GM12874 (cell line): ENCODE measurements around the gene DENND5A.

ENCODE experiments used
- CTCF ChIP-seq: IDR thresholded peaks from 2 replicates; pipeline ENCODE4 v1.5.1; 2011; ENCODE audit warnings: low read depth, mild to moderate bottlenecking, control low read depth, low read length, moderate library complexity; ENCODE audit not compliant: insufficient read depth

Gene DENND5A

DNA sequence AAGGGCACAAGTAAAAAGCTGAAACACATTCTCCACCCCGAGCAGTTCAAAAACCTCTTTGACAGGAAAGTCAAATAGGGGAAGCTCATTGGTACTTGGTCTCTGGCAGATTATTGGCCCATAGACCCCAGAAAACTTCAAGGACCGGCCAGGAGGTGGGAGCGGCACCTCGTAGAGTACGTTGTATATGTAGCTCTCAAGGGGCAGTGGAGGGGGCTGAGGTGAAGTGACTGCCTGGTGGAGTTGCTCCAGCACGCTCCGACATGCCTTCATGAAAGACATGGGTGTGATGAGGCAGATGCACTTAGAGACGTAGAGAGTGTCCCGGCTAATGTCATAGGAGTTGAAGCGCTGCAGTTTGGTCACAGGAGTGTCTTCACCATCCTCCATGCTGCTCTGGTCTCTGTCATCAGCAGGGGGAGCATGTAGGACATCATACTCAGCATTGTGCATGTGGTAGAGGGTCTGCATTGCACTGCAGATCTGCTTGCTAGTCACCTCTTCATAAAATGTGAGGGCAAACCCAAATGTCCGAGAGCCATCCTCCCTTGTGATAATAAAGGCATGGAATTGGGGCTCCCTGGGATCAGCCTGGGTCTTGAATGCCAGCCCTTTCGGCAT lies 61.3 kb downstream of the DENND5A start:
- 0 out of 2 replicates have a peak, but pooled peaks have one; percentile 16 for TF ChIP-seq CTCF

DNA sequence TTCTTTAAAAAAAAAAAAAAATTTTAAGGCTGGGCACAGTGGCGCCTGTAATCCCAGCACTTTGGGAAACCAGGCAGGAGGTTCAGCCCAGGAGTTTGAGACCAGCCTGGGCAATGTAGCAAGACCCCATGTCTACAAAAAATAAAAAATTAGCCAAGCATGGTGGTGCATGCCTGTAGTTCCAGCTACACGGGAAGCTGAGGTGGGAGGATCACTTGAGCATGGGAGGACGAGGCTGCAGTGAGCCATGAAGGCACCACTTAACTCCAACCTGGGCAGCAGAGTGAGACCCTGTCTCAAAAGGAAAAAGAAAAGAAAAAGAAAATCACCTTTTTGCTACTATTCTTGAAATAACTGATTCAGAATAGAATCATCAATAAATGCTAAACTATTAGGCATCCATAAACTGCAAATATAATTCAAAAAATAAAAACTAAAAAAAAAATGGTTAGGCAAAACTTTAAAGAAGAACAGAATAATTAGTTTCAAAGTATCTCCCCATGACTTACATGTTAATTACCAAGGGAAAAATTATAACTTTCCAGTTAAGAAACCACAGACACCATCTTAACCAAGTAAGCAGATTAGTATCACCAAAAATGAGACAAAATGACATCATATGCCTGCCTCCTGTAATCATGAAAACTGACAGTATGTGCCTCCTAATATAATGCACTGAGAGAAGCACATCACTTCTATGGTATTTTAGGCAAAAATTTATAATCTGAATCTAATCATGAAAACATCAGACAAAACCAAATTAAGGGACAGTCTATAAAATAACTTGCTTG lies 63.6 kb downstream of the DENND5A start:
- no peak for TF ChIP-seq CTCF

- no peak for TF ChIP-seq CTCF
Observed at GRCh38 chr11:9200471-9200870, 64.7 kb downstream of the DENND5A start.

- TF ChIP-seq CTCF, result no peak
Observed at GRCh38 chr11:9193316-9193715, 71.8 kb downstream of the DENND5A start.

- no peak for TF ChIP-seq CTCF
Observed at GRCh38 chr11:9192561-9192960, 72.6 kb downstream of the DENND5A start.

- no peak for TF ChIP-seq CTCF
Observed at GRCh38 chr11:9187616-9188015, 77.5 kb downstream of the DENND5A start.

- no peak for TF ChIP-seq CTCF
Observed at GRCh38 chr11:9184516-9184915, 80.6 kb downstream of the DENND5A start.
